HG02759 (cell line): ENCODE data around the gene C16orf96.

Experiments
- ATAC-seq: cut with Tn5 transposase; IDR thresholded peaks from one replicate; pipeline ENCODE4 v1.9.1; 2021; ENCODE audit warnings: mild to moderate bottlenecking, moderate library complexity; ENCODE audit not compliant: unreplicated experiment

C16orf96 gene

GRCh38 chr16:4615384-4616046 lies 59.4 kb downstream of the C16orf96 start:
- ATAC-seq, result no peak

GRCh38 chr16:4616047-4616811 lies 60.1 kb downstream of the C16orf96 start:
- ATAC-seq, result peak; percentile 74

GRCh38 chr16:4617880-4618279 lies 61.7 kb downstream of the C16orf96 start:
- ATAC-seq, result no peak

- ATAC-seq, result no peak
Observed at GRCh38 chr16:4618645-4619418, 62.7 kb downstream of the C16orf96 start.

- ATAC-seq, result no peak
Observed at GRCh38 chr16:4623593-4623992, 67.5 kb downstream of the C16orf96 start.

- peak; percentile 74 for ATAC-seq
Observed at GRCh38 chr16:4624015-4624826, 68.1 kb downstream of the C16orf96 start, which contains the start of gene MGRN1. TSS of gene MGRN1 (plus strand) at chr16:4624826. CDS start at chr16:4624961, 135 bp downstream.

GRCh38 chr16:4624827-4625559 lies 68.9 kb downstream of the C16orf96 start:
- peak; percentile 63 for ATAC-seq

GRCh38 chr16:4625560-4626159 lies 69.5 kb downstream of the C16orf96 start:
- ATAC-seq, result no peak

- no peak for ATAC-seq
Observed at GRCh38 chr16:4626396-4626795, 70.3 kb downstream of the C16orf96 start.

- ATAC-seq, result no peak
Observed at GRCh38 chr16:4628283-4628682, 72.1 kb downstream of the C16orf96 start.

- ATAC-seq, result no peak
Observed at GRCh38 chr16:4631444-4631843, 75.3 kb downstream of the C16orf96 start.

GRCh38 chr16:4633910-4634635 lies 77.9 kb downstream of the C16orf96 start:
- no peak for ATAC-seq

GRCh38 chr16:4634768-4635167 lies 78.6 kb downstream of the C16orf96 start:
- ATAC-seq, result no peak

- ATAC-seq, result no peak
Observed at GRCh38 chr16:4636196-4636595, 80.1 kb downstream of the C16orf96 start.

GRCh38 chr16:4637501-4638166 lies 81.5 kb downstream of the C16orf96 start:
- no peak for ATAC-seq

GRCh38 chr16:4639899-4640509 lies 83.9 kb downstream of the C16orf96 start:
- ATAC-seq, result no peak

- ATAC-seq, result no peak
Observed at GRCh38 chr16:4640572-4641305, 84.6 kb downstream of the C16orf96 start.
